Coronary artery (tissue), 2 donors: ENCODE measurements around the gene FBXO42.

Experiments
- DNase-seq: peaks from one replicate; pipeline ENCODE4 v3.0.0-alpha.2; 2017; ENCODE audit warnings: low spot score
- H3K27ac ChIP-seq, 2 donors: fragments of 200-600 bp; sonication (generic); one replicate each; pipeline ENCODE4 v1.5.1; 2016 to 2019
- H3K4me3 ChIP-seq: fragments of 200-600 bp; sonication (generic); 2 replicates; pipeline ENCODE4 v1.5.1; 2016; ENCODE audit warnings: mild to moderate bottlenecking, moderate library complexity
- TF ChIP-seq, protein P1 (sequence below): fragments of 200-600 bp; sonication (generic); IDR thresholded peaks from one replicate; pipeline ENCODE4 v1.5.1; 2019; ENCODE audit warnings: antibody characterized with exemption

Gene FBXO42

DNA sequence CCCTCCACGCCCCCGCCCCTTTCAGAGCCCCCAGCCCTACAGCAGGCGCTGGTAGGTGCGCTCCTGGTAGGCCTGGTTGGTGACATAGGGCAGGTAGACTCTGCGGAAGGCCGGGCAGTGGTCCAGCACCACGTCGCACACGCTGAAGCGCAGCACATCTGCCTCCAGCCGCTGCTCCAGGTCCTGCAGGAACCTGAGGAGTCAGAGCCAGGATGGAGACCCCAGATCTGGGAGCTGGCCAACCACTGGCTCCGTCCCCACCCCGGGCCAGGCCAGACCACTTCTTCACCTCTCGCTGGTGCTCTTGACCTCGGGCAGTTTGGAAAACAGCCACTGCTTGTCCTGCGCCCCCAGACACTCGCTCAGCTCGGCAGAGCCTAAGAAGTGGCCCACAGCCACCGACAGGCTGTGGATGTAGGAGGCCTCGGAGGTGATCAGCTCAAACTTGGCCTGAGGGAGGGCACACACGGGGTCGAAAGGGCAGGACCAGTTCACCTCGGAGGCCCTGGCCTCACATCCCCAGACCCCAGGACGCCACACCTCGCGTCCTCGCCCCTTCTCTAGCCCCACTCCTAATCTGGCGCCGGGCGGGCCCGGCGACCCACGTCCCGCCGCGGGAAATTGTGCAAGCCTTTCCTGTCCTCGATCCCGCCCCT lies 146.3 kb downstream of the FBXO42 start:
- no peak for DNase-seq
- Histone ChIP-seq H3K27ac (peak overlapping the region; percentile 66 to 92), H3K4me3 (peak overlapping the region; percentile 74)
- TF ChIP-seq, protein P1, sequence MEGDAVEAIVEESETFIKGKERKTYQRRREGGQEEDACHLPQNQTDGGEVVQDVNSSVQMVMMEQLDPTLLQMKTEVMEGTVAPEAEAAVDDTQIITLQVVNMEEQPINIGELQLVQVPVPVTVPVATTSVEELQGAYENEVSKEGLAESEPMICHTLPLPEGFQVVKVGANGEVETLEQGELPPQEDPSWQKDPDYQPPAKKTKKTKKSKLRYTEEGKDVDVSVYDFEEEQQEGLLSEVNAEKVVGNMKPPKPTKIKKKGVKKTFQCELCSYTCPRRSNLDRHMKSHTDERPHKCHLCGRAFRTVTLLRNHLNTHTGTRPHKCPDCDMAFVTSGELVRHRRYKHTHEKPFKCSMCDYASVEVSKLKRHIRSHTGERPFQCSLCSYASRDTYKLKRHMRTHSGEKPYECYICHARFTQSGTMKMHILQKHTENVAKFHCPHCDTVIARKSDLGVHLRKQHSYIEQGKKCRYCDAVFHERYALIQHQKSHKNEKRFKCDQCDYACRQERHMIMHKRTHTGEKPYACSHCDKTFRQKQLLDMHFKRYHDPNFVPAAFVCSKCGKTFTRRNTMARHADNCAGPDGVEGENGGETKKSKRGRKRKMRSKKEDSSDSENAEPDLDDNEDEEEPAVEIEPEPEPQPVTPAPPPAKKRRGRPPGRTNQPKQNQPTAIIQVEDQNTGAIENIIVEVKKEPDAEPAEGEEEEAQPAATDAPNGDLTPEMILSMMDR = no peak

DNA sequence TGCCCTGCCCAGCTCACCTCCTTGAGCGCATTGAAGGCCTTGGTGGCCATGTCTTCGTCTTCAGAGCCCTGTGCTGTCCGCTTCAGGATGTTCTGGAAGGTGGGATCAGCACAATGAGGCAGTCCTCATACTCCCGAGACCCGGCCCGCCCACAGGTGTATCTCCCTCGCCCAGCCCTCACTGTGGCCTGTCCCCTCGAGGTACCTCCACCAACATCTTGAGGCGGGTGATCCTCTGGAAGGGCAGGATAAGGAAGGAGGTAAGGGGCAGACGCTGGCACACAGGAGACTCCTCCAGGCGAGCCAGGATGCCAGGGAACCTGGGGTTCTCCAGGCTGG lies 147.0 kb downstream of the FBXO42 start:
- TF ChIP-seq, protein P1 = no peak
- Histone ChIP-seq H3K4me3 (no peak overlapping the region), H3K27ac (peak overlapping the region in 1 of 2 donors; percentile 92)
- DNase-seq = no peak

DNA sequence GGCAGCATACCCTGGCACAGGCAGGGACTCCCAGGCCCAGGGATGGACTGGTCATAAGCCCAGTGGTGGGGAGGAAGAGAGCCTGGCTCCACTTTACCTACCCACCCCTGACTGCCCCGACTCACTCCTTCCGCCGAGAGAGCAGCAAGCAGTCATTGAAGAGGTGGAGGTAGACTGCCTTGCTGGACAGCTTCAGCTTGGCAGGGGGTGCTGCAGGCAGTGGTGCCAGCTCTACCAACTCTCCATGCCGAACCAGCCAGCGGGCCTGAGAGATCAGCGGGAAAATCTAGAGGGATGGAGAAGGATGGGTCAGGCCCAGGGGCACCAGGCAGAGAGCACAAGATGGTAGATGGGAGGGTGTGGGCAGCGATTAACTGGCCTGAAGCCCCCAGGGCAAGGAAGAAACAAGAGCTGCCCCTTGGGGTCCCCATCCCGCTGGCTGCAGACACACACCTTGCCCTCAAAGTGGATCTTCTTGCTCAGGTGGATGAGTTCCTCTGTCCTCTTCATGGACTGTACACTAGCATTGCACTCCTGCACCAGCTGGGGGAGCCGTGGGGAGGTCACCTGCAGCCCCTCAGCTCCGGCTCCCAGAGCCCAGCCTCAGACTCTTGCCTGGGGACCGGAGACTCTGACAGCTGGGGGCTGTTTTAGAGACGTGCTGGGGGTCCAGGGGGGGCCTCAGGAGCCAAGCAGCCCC lies 147.5 kb downstream of the FBXO42 start:
- Histone ChIP-seq H3K4me3 (no peak overlapping the region), H3K27ac (no peak overlapping the region)
- DNase-seq = no peak
- TF ChIP-seq, protein P1 = no peak

DNA sequence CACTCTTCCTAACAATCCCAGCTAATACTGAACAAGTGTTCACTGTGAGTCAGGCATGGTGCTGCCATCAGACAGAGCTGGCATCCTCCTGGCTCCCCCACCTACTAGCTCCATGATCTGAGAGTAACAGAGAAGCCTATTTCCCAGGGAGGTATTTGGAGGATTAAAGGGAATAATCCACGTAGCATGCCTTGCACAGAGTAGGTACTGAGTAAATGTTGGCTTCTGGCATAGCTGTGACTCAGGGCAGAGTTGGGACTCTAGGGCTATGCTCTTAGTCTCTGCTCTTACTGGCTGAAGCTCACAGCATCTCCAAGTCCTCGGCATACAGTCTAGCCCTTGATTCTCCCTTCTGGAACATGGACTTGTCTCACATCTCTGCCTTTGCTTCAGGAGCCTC lies 148.1 kb downstream of the FBXO42 start:
- Histone ChIP-seq H3K4me3 (no peak overlapping the region), H3K27ac (no peak overlapping the region)

DNA sequence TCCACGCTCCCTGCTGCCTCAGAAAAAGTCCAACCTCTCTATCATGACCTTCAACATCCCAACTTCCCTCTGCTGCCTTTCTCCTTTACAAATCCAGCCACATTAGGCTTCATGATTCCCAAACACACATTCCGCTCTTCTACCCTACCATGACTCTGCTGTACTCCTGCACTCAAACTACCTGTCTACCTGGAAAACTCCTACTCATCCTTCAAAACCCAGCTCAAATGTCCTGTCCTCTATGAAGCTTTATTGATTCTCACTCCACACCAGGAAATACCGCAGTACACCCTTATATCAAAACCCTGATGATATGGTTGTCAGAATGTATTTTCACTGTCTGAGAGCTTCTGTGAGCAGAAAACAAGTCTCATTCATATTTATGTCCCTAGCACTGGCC lies 148.7 kb downstream of the FBXO42 start:
- Histone ChIP-seq H3K4me3 (no peak overlapping the region), H3K27ac (no peak overlapping the region)
- DNase-seq = no peak
- TF ChIP-seq, protein P1 = no peak

More for the DNA sequence above, 148.1 kb downstream of the FBXO42 start:
- TF ChIP-seq, protein P1 = no peak
- DNase-seq = no peak

DNA sequence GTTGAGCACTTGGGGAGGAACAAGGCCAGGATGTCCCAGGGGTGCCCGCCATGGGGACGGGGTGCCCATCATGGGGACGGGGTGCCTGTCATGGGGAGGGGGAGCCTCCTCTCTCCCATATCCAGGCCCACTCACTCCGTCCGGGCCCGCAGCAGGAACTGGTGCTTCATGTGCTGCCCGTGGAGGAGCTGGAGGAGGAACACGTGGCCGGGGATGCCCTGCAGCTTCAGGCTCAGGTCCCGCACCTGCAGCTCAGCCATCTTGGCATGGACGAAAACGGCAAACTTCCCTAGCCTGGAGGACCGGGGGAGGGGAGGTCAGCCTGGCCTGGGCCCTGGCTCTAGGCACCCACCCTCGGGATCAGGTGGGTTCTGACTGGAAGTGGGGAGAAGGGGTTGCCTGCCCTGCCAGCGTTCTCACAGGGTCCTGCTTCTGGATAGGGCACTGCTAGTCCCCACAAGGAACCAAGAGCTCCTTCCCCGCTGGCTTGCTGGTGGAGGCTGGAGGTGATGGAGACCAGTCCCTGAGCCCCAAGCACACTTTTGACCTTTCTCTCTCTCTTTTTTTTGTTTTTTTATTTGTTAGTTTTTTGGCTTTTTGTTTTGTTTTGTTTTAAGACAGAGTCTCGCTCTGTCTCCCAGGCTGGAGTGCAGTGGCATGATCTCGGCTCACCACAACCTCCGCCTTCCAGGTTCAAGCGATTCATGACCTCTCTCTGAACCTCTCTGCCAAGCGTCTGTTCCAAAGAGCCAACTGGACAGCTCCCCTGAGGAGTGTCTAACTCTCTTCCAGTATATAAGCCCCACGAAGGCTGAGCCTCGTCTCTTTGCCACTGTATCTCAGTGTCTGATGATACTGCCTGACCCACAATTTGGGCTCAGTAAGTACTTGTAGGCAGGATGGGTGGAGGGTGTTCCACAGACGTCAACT lies 149.7 kb downstream of the FBXO42 start:
- Histone ChIP-seq H3K27ac (no peak overlapping the region), H3K4me3 (no peak overlapping the region)
- TF ChIP-seq, protein P1 = no peak
- no peak for DNase-seq
